Heart left ventricle (tissue), 16 donors: ENCODE data around the gene PTPRU. TPM values are rescaled to one million over a fixed set of nuclear protein-coding genes. Genes with fewer than 3 reads are reported as not detected.

Experiments used
- ATAC-seq, 4 donors: fragments of 200-7000 bp; cut with Tn5 transposase; one replicate each; pipeline ENCODE4 v1.9.1; 2020 to 2022; ENCODE audit warnings: moderate library complexity in 4 of 4, mild to moderate bottlenecking in 3 of 4, moderate number of reproducible peaks in 1 of 4
- DNase-seq, 5 donors: peaks; one replicate each; pipeline ENCODE4 v3.0.0-alpha.2; 2020
- H3K27ac ChIP-seq, 12 donors: fragments of 200-600 bp; sonication (generic) in 4 of 12; one replicate each; pipeline versions ENCODE4 v1.5.0 to v1.8.0; 2016 to 2022; ENCODE audit warnings: mild to moderate bottlenecking in 2 of 12
- H3K27me3 ChIP-seq, 9 donors: fragments of 200-600 bp; sonication (generic) in 2 of 9; one replicate each; pipeline versions ENCODE4 v1.5.1 to v1.8.0; 2016 to 2022; ENCODE audit warnings: mild to moderate bottlenecking in 3 of 9
- H3K36me3 ChIP-seq, 9 donors: fragments of 200-600 bp; sonication (generic) in 2 of 9; one replicate each; pipeline versions ENCODE4 v1.5.0 to v1.8.0; 2018 to 2022; ENCODE audit warnings: mild to moderate bottlenecking in 2 of 9
- H3K4me1 ChIP-seq, 12 donors: fragments of 200-600 bp; sonication (generic) in 4 of 12; one replicate each; pipeline versions ENCODE4 v1.5.0 to v1.8.0; 2016 to 2022; ENCODE audit warnings: mild to moderate bottlenecking in 3 of 12
- H3K4me3 ChIP-seq, 12 donors: fragments of 200-600 bp; sonication (generic) in 4 of 12; one replicate each; pipeline versions ENCODE4 v1.5.0 to v1.8.0; 2017 to 2022; ENCODE audit warnings: mild to moderate bottlenecking in 9 of 12, moderate library complexity in 4 of 12
- H3K9me3 ChIP-seq, 12 donors: fragments of 200-600 bp; sonication (generic) in 4 of 12; one replicate each; pipeline versions ENCODE4 v1.5.0 to v1.8.0; 2016 to 2022; ENCODE audit warnings: mild to moderate bottlenecking in 1 of 12
- CTCF ChIP-seq, 12 donors: fragments of 200-600 bp; sonication (generic) in 4 of 12; IDR thresholded peaks; one replicate each; pipeline versions ENCODE4 v1.5.0 to v1.8.0; 2018 to 2022; ENCODE audit warnings: antibody characterized with exemption in 12 of 12, mild to moderate bottlenecking in 5 of 12
- POLR2A ChIP-seq, 2 donors: fragments of 450-650 bp; IDR thresholded peaks; one replicate each; pipeline ENCODE4 v1.6.1; 2017; ENCODE audit warnings: antibody characterized with exemption in 2 of 2, mild to moderate bottlenecking in 2 of 2, moderate library complexity in 2 of 2
- WGBS, 4 donors: extraction: QIAGEN DNeasy Blood & Tissue Kit in 2 of 4; methylation state at CpG; one replicate each; pipeline versions ENCODE4 v1.1.5 to v1.1.7; 2013 to 2018; 5-methylcytosine and 5-hydroxymethylcytosine counted together
- intact Hi-C, 10 donors: fragments of 100-400 bp; cut with DNase I; formaldehyde crosslinking; loops; one replicate each; pipeline versions ENCODE4 v1.11.1 to v1.14.2; 2022
- polyA plus RNA-seq, 2 donors: library from polyadenylated mRNA; stranded (reverse); fragments of 200-250 nt; gene quantifications; one replicate each; pipeline ENCODE4 v1.2.3, GENCODE V29; 2013
- total RNA-seq, 9 donors: library from RNA; depleted of rRNA in 2 of 9; stranded (reverse); fragments of >200 nt in 2 of 9; fragmentation: NEBNext Ultra II Directional in 3 of 9; extraction: Animal tissue kit (Norgen Biotek cat#: 25700) in 3 of 9; gene quantifications; one replicate each; pipeline versions ENCODE4 v1.1.0 to v1.2.4, GENCODE V29; 2016 to 2023
- donor health status: ischemic (EF 13 %, LVEDD 7.1; RV severe dilation, severe dysfunction).
- donor health status: healthy with polysubstance abuse.
- donor health status: DM: no; HTN: yes; CAD: no.
- donor health status: DM: no; HTN: no; CAD: no.
- donor health status: ischemic (EF 25% LVEDD 6.9; RV normal size, moderate dysfunction).
- donor health status: ischemic (EF 25% LVEDD 5.7; RV mildly dilated, moderate dysfunction).
- donor health status: healthy.
- donor health status: DM: yes; HTN: yes; CAD: no.
- donor health status: ischemic (EF 35%, LVEDD 5.7; RV mildly dilated, moderate dysfunction).
- donor health status: nonischemic (EF 11% LVEDD 7.7; RV severe dilation, severe dysfunction).
- donor health status: DM: yes; HTN: yes; CAD: no.
- donor health status: PGD.
- donor health status: ischemic (EF 29% LVEDD 5.4; RV normal size, mild dysfunction).
- donor health status: nonischemic (EF 23%, LVEDD 6.1; RV moderate dilation, normal function).

Gene PTPRU
- total and polyA plus RNA-seq, 11 donors = 7.1 to 59.9 (median 16.2) TPM

- Histone ChIP-seq H3K4me3 (no peak overlapping the region), H3K9me3 (no peaks in the 10 kb centered on the region), H3K27me3 (no peaks in the 10 kb centered on the region), H3K27ac (no peak overlapping the region), H3K36me3 (peaks cover 0 to 4% (median 0%) of the 10 kb centered on the region in 9 donors), H3K4me1 (no peaks in the 10 kb centered on the region)
- WGBS, 4 donors = 93 to 96% (median 96%) methylated on average over 8 of the region's 8 CpGs
- intact Hi-C loops = no loop called here
- DNase-seq = no peak
- ATAC-seq = no peak
- TF ChIP-seq POLR2A (IDR thresholded peaks at IDR 0.05) = no peak
- TF ChIP-seq CTCF (IDR thresholded peaks at IDR 0.05) = no peak
Observed at GRCh38 chr1:29284286-29284960, 48.1 kb downstream of the PTPRU start.

GRCh38 chr1:29284961-29285560 is 48.7 kb downstream of the PTPRU start:
- H3K27ac ChIP-seq = no peak overlapping the region
- 79 to 96% (median 85%) methylated on average over 4 to 5 of the region's 5 CpGs for WGBS, 4 donors
- no peak for ATAC-seq
- TF ChIP-seq CTCF (IDR thresholded peaks at IDR 0.05) (no peak), POLR2A (IDR thresholded peaks at IDR 0.05) (no peak)
- intact Hi-C loops = no loop called here
- H3K36me3 ChIP-seq = no peaks in the 10 kb centered on the region
- no peak for DNase-seq
- H3K9me3 ChIP-seq = no peaks in the 10 kb centered on the region
- H3K4me3 ChIP-seq = no peak overlapping the region
- no peaks in the 10 kb centered on the region for H3K4me1 ChIP-seq
- H3K27me3 ChIP-seq = no peaks in the 10 kb centered on the region

GRCh38 chr1:29285771-29286170 is 49.4 kb downstream of the PTPRU start:
- intact Hi-C loops = no loop called here
- Histone ChIP-seq H3K9me3 (no peaks in the 10 kb centered on the region), H3K27me3 (no peaks in the 10 kb centered on the region), H3K4me1 (no peaks in the 10 kb centered on the region), H3K4me3 (no peak overlapping the region), H3K36me3 (no peaks in the 10 kb centered on the region), H3K27ac (no peak overlapping the region)
- WGBS, 4 donors = 94 to 98% (median 96%) methylated on average over 7 of the region's 7 CpGs
- no peak for DNase-seq
- no peak for ATAC-seq
- no peak for TF ChIP-seq POLR2A (IDR thresholded peaks at IDR 0.05)
- no peak for TF ChIP-seq CTCF (IDR thresholded peaks at IDR 0.05)

- TF ChIP-seq POLR2A (IDR thresholded peaks at IDR 0.05) = no peak
- TF ChIP-seq CTCF (IDR thresholded peaks at IDR 0.05) = no peak
- WGBS, 4 donors = 94 to 95% (median 95%) methylated on average over 4 of the region's 4 CpGs
- ATAC-seq = no peak
Observed at GRCh38 chr1:29286194-29286767, 50.0 kb downstream of the PTPRU start.

More at GRCh38 chr1:29286194-29286767, 50.0 kb downstream of the PTPRU start:
- Histone ChIP-seq H3K27me3 (no peaks in the 10 kb centered on the region), H3K36me3 (no peaks in the 10 kb centered on the region), H3K4me3 (no peak overlapping the region), H3K4me1 (no peaks in the 10 kb centered on the region), H3K27ac (no peak overlapping the region), H3K9me3 (no peaks in the 10 kb centered on the region)
- intact Hi-C loops = no loop called here
- no peak for DNase-seq
